Measurements from ENCODE around the gene STIM2.
"Not testable (repeated sequence)": the region's sequence is repeated elsewhere in the genome, so short reads cannot be mapped to it uniquely, and the experiment has no call there.

The STIM2 gene

GRCh38 chr4:26964994-26965393 lies 104.4 kb downstream of the STIM2 start:
- in situ Hi-C loops (cut with MboI; ENCODE audit: low pct_unique_long_range_greater_than_20kb, low sequenced_read_pairs, unreplicated experiment), result no loop called here
- peak; percentile 16 for DNase-seq (ENCODE audit: low spot score)
- no peak for TF ChIP-seq CTCF (IDR thresholded peaks at IDR 0.05; ENCODE audit: extremely low read depth, insufficient read depth, missing control alignments)

GRCh38 chr4:26975464-26976181 lies 115.0 kb downstream of the STIM2 start:
- DNase-seq (ENCODE audit: low spot score); in situ Hi-C loops (cut with MboI; ENCODE audit: low pct_unique_long_range_greater_than_20kb, low sequenced_read_pairs, unreplicated experiment): not testable (repeated sequence)

- no peak for DNase-seq (ENCODE audit: low spot score)
- TF ChIP-seq CTCF (IDR thresholded peaks at IDR 0.05; ENCODE audit: extremely low read depth, insufficient read depth, missing control alignments), result no peak
Observed at GRCh38 chr4:26978387-26979053, 117.9 kb downstream of the STIM2 start.

GRCh38 chr4:26984896-26985295 lies 124.3 kb downstream of the STIM2 start:
- no peak for DNase-seq (ENCODE audit: low spot score)
- no peak for TF ChIP-seq CTCF (IDR thresholded peaks at IDR 0.05; ENCODE audit: extremely low read depth, insufficient read depth, missing control alignments)
- in situ Hi-C loops (cut with MboI; ENCODE audit: low pct_unique_long_range_greater_than_20kb, low sequenced_read_pairs, unreplicated experiment), result no loop called here

More at GRCh38 chr4:26978387-26979053, 117.9 kb downstream of the STIM2 start:
- in situ Hi-C loops (cut with MboI; ENCODE audit: low pct_unique_long_range_greater_than_20kb, low sequenced_read_pairs, unreplicated experiment), result no loop called here

GRCh38 chr4:26985873-26986272 lies 125.2 kb downstream of the STIM2 start:
- TF ChIP-seq CTCF (IDR thresholded peaks at IDR 0.05; ENCODE audit: extremely low read depth, insufficient read depth, missing control alignments), result no peak
- peak; percentile 23 for DNase-seq (ENCODE audit: low spot score)
- in situ Hi-C loops (cut with MboI; ENCODE audit: low pct_unique_long_range_greater_than_20kb, low sequenced_read_pairs, unreplicated experiment), result no loop called here

- TF ChIP-seq CTCF (IDR thresholded peaks at IDR 0.05; ENCODE audit: extremely low read depth, insufficient read depth, missing control alignments), result no peak
- in situ Hi-C loops (cut with MboI; ENCODE audit: low pct_unique_long_range_greater_than_20kb, low sequenced_read_pairs, unreplicated experiment), result no loop called here
- DNase-seq (ENCODE audit: low spot score), result no peak
Observed at GRCh38 chr4:26987191-26987590, 126.5 kb downstream of the STIM2 start.

- no peak for TF ChIP-seq CTCF (IDR thresholded peaks at IDR 0.05; ENCODE audit: extremely low read depth, insufficient read depth, missing control alignments)
- in situ Hi-C loops (cut with MboI; ENCODE audit: low pct_unique_long_range_greater_than_20kb, low sequenced_read_pairs, unreplicated experiment), result no loop called here
- DNase-seq (ENCODE audit: low spot score), result no peak
Observed at GRCh38 chr4:26991057-26991456, 130.4 kb downstream of the STIM2 start.

All from GM13977 (cell line).